Measurements from ENCODE around the gene SLC8B1.

GRCh38 chr12:113274848-113275247, 60.1 kb downstream of the SLC8B1 start:
- TF ChIP-seq, protein P1, sequence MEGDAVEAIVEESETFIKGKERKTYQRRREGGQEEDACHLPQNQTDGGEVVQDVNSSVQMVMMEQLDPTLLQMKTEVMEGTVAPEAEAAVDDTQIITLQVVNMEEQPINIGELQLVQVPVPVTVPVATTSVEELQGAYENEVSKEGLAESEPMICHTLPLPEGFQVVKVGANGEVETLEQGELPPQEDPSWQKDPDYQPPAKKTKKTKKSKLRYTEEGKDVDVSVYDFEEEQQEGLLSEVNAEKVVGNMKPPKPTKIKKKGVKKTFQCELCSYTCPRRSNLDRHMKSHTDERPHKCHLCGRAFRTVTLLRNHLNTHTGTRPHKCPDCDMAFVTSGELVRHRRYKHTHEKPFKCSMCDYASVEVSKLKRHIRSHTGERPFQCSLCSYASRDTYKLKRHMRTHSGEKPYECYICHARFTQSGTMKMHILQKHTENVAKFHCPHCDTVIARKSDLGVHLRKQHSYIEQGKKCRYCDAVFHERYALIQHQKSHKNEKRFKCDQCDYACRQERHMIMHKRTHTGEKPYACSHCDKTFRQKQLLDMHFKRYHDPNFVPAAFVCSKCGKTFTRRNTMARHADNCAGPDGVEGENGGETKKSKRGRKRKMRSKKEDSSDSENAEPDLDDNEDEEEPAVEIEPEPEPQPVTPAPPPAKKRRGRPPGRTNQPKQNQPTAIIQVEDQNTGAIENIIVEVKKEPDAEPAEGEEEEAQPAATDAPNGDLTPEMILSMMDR (IDR thresholded peaks at IDR 0.05), result no peak
- TF ChIP-seq ZFX (IDR thresholded peaks at IDR 0.05; ENCODE audit: borderline replicate concordance), result no peak
